ENCODE results near the gene TENM3.
"Not testable (repeated sequence)": the region's sequence is repeated elsewhere in the genome, so short reads cannot be mapped to it uniquely, and the experiment has no call there.

Gene TENM3

GRCh38 chr4:182228991-182229577 lies 14.1 kb upstream of the TENM3 start:
- no peak for DNase-seq

- no peak for DNase-seq
Measured at GRCh38 chr4:182230256-182230655, 12.9 kb upstream of the TENM3 start.

- DNase-seq, result no peak
Measured at GRCh38 chr4:182231080-182231479, 12.1 kb upstream of the TENM3 start.

- no peak for DNase-seq
Measured at GRCh38 chr4:182231496-182231895, 11.7 kb upstream of the TENM3 start.

GRCh38 chr4:182233310-182234090 lies 9.7 kb upstream of the TENM3 start:
- no peak for DNase-seq

- no peak for DNase-seq
Measured at GRCh38 chr4:182235021-182235795, 8.0 kb upstream of the TENM3 start.

GRCh38 chr4:182236186-182236585 lies 7.0 kb upstream of the TENM3 start:
- no peak for DNase-seq

- DNase-seq, result not testable (repeated sequence)
Measured at GRCh38 chr4:182237010-182237409, 6.2 kb upstream of the TENM3 start.

- DNase-seq, result no peak
Measured at GRCh38 chr4:182238355-182238931, 4.8 kb upstream of the TENM3 start.

- DNase-seq, result no peak
Measured at GRCh38 chr4:182240161-182241130, 2.8 kb upstream of the TENM3 start.

GRCh38 chr4:182242260-182242659 lies 942 bp upstream of the TENM3 start:
- DNase-seq, result not testable (repeated sequence)

- DNase-seq, result no peak
Measured at GRCh38 chr4:182242787-182243186, 415 bp upstream of the TENM3 start.

GRCh38 chr4:182245041-182245440 lies 1.8 kb downstream of the TENM3 start:
- no peak for DNase-seq

GRCh38 chr4:182245541-182246215 lies 2.5 kb downstream of the TENM3 start:
- no peak for DNase-seq

- DNase-seq, result no peak
Measured at GRCh38 chr4:182246401-182247205, 3.4 kb downstream of the TENM3 start.

- DNase-seq, result no peak
Measured at GRCh38 chr4:182248295-182248694, 5.1 kb downstream of the TENM3 start.

GRCh38 chr4:182250446-182250845 lies 7.2 kb downstream of the TENM3 start:
- DNase-seq, result no peak

- DNase-seq, result no peak
Measured at GRCh38 chr4:182251116-182251515, 7.9 kb downstream of the TENM3 start.

- no peak for DNase-seq
Measured at GRCh38 chr4:182252220-182252619, 9.0 kb downstream of the TENM3 start.

- no peak for DNase-seq
Measured at GRCh38 chr4:182254026-182254780, 11.0 kb downstream of the TENM3 start.
